ENCODE measurements around the gene CADPS2.
"Not testable (repeated sequence)": the region's sequence is repeated elsewhere in the genome, so short reads cannot be mapped to it uniquely, and the experiment has no call there.

The CADPS2 gene

DNA sequence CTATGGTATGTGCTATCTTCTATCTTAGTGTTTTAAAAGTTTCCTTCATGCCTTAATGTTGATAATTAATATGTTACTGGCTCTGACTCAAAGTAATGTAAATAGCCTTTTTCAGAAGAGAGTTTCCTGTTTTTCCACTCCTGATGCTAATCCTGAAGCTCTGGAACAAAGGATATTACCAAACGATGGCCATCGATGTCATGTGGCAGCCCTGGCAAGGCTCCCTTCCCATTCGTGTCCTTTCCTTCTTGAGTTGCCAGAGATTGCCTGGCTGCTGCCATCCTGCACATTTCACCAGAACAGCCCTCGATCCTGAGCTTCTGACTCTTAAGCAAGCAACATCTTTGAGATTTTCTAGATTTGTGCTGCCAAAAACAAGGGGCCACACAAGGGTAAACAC lies 233.4 kb downstream of the CADPS2 start:
- TF ChIP-seq, protein P1, sequence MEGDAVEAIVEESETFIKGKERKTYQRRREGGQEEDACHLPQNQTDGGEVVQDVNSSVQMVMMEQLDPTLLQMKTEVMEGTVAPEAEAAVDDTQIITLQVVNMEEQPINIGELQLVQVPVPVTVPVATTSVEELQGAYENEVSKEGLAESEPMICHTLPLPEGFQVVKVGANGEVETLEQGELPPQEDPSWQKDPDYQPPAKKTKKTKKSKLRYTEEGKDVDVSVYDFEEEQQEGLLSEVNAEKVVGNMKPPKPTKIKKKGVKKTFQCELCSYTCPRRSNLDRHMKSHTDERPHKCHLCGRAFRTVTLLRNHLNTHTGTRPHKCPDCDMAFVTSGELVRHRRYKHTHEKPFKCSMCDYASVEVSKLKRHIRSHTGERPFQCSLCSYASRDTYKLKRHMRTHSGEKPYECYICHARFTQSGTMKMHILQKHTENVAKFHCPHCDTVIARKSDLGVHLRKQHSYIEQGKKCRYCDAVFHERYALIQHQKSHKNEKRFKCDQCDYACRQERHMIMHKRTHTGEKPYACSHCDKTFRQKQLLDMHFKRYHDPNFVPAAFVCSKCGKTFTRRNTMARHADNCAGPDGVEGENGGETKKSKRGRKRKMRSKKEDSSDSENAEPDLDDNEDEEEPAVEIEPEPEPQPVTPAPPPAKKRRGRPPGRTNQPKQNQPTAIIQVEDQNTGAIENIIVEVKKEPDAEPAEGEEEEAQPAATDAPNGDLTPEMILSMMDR (IDR thresholded peaks at IDR 0.05; ENCODE audit: low read depth, low read length) = no peak

DNA sequence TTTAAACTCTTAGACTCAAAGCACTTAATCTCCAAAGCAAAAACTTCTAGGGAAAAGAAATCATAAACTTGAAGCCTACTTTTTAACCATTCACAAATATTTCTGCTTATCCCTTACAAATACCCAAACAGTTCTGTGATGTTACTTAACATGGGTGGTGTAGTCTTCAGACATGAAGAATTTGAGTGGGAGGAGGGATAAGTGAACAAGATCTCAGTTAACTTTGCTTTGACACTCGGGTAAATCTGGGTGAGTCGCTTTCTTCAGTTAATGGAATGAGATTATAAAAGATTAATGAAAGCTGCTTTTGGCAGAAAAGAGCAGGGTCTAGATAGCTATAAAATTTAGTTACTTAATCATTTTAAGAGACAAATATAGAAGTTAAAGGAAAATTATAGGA lies 234.8 kb downstream of the CADPS2 start:
- DNase-seq (ENCODE audit: low read depth in 2 of 2) = peak in 1 of 2 donors; percentile 19

More for the DNA sequence above, 233.4 kb downstream of the CADPS2 start:
- no peak overlapping the region for H3K4me3 ChIP-seq (replicated peaks in 1 of 2; ENCODE audit: low read depth in 2 of 2, low read length in 2 of 2)
- DNase-seq (ENCODE audit: low read depth in 2 of 2) = peak in 1 of 2 donors; percentile 3

DNA sequence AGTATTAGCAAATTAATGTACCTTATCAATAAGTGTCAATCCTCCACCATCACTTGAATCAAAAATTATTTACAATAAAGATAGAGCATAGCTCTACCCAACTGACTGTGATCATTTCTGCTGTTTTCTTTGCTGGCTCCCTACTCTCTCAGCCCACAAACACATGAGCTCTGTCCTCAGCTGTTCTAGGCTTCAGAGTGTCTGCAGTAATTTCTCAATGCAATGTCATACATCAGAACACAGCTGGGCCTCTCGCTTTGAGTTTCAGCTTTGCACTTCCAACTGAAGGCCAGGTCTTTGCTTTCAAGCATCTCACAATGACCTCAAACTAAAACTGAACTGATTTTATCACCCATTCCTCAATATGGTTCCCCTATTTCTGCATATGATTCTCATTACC lies 243.0 kb downstream of the CADPS2 start:
- DNase-seq (ENCODE audit: low read depth in 2 of 2) = no peak
- H3K4me3 ChIP-seq (replicated peaks in 1 of 2; ENCODE audit: low read depth in 2 of 2, low read length in 2 of 2) = no peak overlapping the region
- TF ChIP-seq, protein P1 (IDR thresholded peaks at IDR 0.05; ENCODE audit: low read depth, low read length) = no peak

More for the DNA sequence above, 234.8 kb downstream of the CADPS2 start:
- no peak overlapping the region for H3K4me3 ChIP-seq (replicated peaks in 1 of 2; ENCODE audit: low read depth in 2 of 2, low read length in 2 of 2)
- TF ChIP-seq, protein P1 (IDR thresholded peaks at IDR 0.05; ENCODE audit: low read depth, low read length) = no peak

DNA sequence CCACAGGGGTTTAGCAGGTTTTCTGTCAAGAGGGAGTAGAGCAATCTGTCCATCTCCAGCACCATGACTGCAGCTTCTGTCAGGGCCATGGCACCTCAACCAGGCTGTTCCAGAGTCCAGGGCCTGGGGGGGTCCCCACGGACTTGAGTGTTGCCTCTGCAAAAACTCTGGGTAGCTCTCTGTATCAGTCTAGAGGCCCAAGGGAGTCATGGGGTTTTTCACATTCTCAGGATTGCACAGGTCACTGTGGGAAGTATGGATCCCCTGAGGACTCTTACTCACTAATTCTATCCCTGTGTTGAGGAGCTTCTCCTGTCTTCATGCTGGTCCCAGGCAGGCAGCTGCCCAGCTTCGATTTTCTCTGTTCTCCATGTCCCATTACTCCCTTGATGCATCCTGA lies 247.8 kb downstream of the CADPS2 start:
- DNase-seq (ENCODE audit: low read depth in 2 of 2) = peak in 1 of 2 donors; percentile 35
- H3K4me3 ChIP-seq (replicated peaks in 1 of 2; ENCODE audit: low read depth in 2 of 2, low read length in 2 of 2) = no peak overlapping the region
- TF ChIP-seq, protein P1 (IDR thresholded peaks at IDR 0.05; ENCODE audit: low read depth, low read length) = no peak

DNA sequence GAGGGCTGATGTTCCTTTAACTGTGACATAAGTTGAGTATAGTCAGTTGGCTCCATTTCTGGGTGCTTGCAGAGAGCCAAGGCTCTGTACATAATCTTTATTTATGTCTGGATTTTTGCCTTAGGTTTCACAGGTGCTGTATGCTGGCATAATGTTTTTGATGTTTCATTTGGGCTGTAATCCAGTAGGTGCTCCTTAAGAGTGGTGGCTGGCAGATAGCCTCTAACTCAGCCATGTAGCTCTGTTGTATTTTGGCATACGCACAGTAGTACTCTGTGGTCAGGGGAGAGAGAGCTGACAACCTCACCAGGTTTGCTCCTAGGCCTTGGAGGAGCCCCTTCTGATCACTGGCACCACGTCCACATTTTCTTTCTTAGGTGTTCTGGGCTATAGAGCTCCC lies 248.5 kb downstream of the CADPS2 start:
- TF ChIP-seq, protein P1 (IDR thresholded peaks at IDR 0.05; ENCODE audit: low read depth, low read length) = no peak
- H3K4me3 ChIP-seq (replicated peaks in 1 of 2; ENCODE audit: low read depth in 2 of 2, low read length in 2 of 2) = no peak overlapping the region
- DNase-seq (ENCODE audit: low read depth in 2 of 2) = no peak

DNA sequence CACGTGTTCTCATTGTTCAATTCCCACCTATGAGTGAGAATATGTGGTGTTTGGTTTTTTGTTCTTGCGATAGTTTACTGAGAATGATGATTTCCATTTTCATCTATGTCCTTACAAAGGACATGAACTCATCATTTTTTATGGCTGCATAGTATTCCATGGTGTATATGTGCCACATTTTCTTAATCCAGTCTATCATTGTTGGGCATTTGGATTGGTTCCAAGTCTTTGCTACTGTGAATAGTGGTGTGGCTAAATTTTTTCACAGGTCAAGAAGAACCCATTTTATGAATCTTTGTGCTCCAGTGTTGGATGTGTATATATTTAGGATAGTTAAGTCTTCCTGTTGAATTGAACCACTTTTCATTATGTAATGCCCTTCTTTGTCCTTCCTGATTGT lies 250.8 kb downstream of the CADPS2 start:
- not testable (repeated sequence) for H3K4me3 ChIP-seq (replicated peaks in 1 of 2; ENCODE audit: low read depth in 2 of 2, low read length in 2 of 2); DNase-seq (ENCODE audit: low read depth in 2 of 2)

DNA sequence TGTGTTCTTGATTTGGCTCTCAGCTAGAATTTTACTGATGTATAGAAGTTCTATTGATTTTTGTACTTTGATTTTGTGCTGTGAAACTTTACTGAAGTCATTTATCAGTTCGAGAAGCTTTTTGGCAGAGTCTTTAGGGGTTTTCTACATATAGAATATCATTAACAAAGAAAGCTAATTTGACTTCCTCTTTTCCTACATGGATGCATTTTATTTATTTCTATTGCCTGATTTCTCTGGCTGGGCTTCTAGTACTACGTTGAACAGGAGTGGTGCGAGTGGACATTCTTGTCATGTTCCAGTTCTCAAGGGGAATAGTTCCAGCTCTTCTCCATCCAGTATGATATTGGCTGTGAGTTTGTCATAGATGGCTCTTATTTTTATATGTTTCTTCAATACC lies 252.8 kb downstream of the CADPS2 start:
- DNase-seq (ENCODE audit: low read depth in 2 of 2) = no peak
- TF ChIP-seq, protein P1 (IDR thresholded peaks at IDR 0.05; ENCODE audit: low read depth, low read length) = no peak
- no peak overlapping the region for H3K4me3 ChIP-seq (replicated peaks in 1 of 2; ENCODE audit: low read depth in 2 of 2, low read length in 2 of 2)
